Esophagus muscularis mucosa (tissue), 4 donors: ENCODE measurements around the gene OR1K1. TPM values are rescaled to one million over a fixed set of nuclear protein-coding genes. Genes with fewer than 3 reads are reported as not detected.
"Not testable (repeated sequence)": the region's sequence is repeated elsewhere in the genome, so short reads cannot be mapped to it uniquely, and the experiment has no call there.

Experiments
- DNase-seq: peaks from one replicate; pipeline ENCODE4 v3.0.0-alpha.2; 2017; ENCODE audit errors: extremely low spot score
- H3K27ac ChIP-seq, 4 donors: fragments of 200-600 bp; sonication (generic); replicated peaks in 1 of 4; 1 replicate in 3 of 4; 2 replicates in 1 of 4; pipeline ENCODE4 v1.5.1; 2016 to 2019; ENCODE audit warnings: mild to moderate bottlenecking in 1 of 4
- H3K27me3 ChIP-seq, 4 donors: fragments of 200-600 bp; sonication (generic); one replicate each; pipeline versions ENCODE4 v1.5.1 to v1.6.0; 2016 to 2019
- H3K36me3 ChIP-seq, 4 donors: fragments of 200-600 bp; sonication (generic); one replicate each; pipeline ENCODE4 v1.5.1; 2016 to 2019
- H3K4me1 ChIP-seq, 4 donors: fragments of 200-600 bp; sonication (generic); one replicate each; pipeline ENCODE4 v1.5.1; 2016 to 2019
- H3K4me3 ChIP-seq, 4 donors: fragments of 200-600 bp; sonication (generic); 1 replicate in 2 of 4; 2 replicates in 2 of 4; pipeline ENCODE4 v1.5.1; 2016 to 2019; ENCODE audit warnings: mild to moderate bottlenecking in 4 of 4, moderate library complexity in 1 of 4
- H3K9me3 ChIP-seq, 4 donors: fragments of 200-600 bp; sonication (generic); 1 replicate in 3 of 4; 2 replicates in 1 of 4; pipeline ENCODE4 v1.5.1; 2016 to 2019
- CTCF ChIP-seq, 3 experiments: fragments of 200-600 bp in 2 of 3; fragments of 450-650 bp in 1 of 3; sonication (generic) in 2 of 3; IDR thresholded peaks; one replicate each; pipeline ENCODE4 v1.5.1; 2017 to 2019; ENCODE audit warnings: antibody characterized with exemption in 3 of 3, mild to moderate bottlenecking in 2 of 3, moderate library complexity in 1 of 3
- EP300 ChIP-seq: sonication (generic); formaldehyde crosslinking; IDR thresholded peaks from one replicate; pipeline ENCODE4 v1.6.1; 2017; ENCODE audit warnings: antibody characterized with exemption
- POLR2A ChIP-seq: fragments of 450-650 bp; IDR thresholded peaks from one replicate; pipeline ENCODE4 v1.6.1; 2017; ENCODE audit warnings: antibody characterized with exemption, moderate library complexity, mild to moderate bottlenecking, low read depth
- POLR2AphosphoS5 ChIP-seq, 2 donors: sonication (generic); formaldehyde crosslinking; IDR thresholded peaks; one replicate each; pipeline ENCODE4 v1.6.1; 2017; ENCODE audit warnings: antibody characterized with exemption in 2 of 2
- WGBS: methylation state at CpG from one replicate; pipeline ENCODE4 v1.1.5; 2018; 5-methylcytosine and 5-hydroxymethylcytosine counted together
- intact Hi-C: fragments of 100-400 bp; cut with DNase I; formaldehyde crosslinking; loops from one replicate; pipeline ENCODE4 v1.15.1; 2023
- total RNA-seq, 4 donors: library from RNA; depleted of rRNA; stranded (reverse); fragments of >200 nt; gene quantifications; one replicate each; pipeline versions ENCODE4 v1.1.0 to v1.2.1, GENCODE V29; 2016

The OR1K1 gene
- total RNA-seq, 4 donors from 2014 or later = not detected

- intact Hi-C loops = no loop called here
- no peak overlapping the region for H3K27ac ChIP-seq
- DNase-seq = no peak
- 85% methylated on average over 6 of the region's 6 CpGs for WGBS
- H3K4me3 ChIP-seq = no peak overlapping the region
- no peak for TF ChIP-seq CTCF (IDR thresholded peaks at IDR 0.05)
- no peaks in the 10 kb centered on the region for H3K27me3 ChIP-seq
- no peaks in the 10 kb centered on the region for H3K9me3 ChIP-seq
- H3K4me1 ChIP-seq = no peaks in the 10 kb centered on the region
- no peaks in the 10 kb centered on the region for H3K36me3 ChIP-seq
Observed at GRCh38 chr9:122797316-122798063, 2.4 kb upstream of the OR1K1 start.

GRCh38 chr9:122806661-122807060 lies 6.7 kb downstream of the OR1K1 start:
- no peak for DNase-seq
- Histone ChIP-seq H3K9me3 (no peaks in the 10 kb centered on the region), H3K27me3 (no peaks in the 10 kb centered on the region), H3K4me1 (peaks cover 0 to 10% (median 6%) of the 10 kb centered on the region in 4 donors), H3K27ac (no peak overlapping the region), H3K36me3 (peaks cover 0 to 4% (median 0%) of the 10 kb centered on the region in 4 donors), H3K4me3 (no peak overlapping the region)
- 91% methylated on average over 4 of the region's 4 CpGs for WGBS
- intact Hi-C loops = no loop called here
- TF ChIP-seq EP300 = no peak
- TF ChIP-seq CTCF (IDR thresholded peaks at IDR 0.05) = no peak
- no peak for TF ChIP-seq POLR2A
- no peak for TF ChIP-seq POLR2AphosphoS5 (IDR thresholded peaks at IDR 0.05)

- Histone ChIP-seq H3K27ac (no peak overlapping the region), H3K36me3 (peaks cover 0 to 4% (median 0%) of the 10 kb centered on the region in 4 donors), H3K27me3 (no peaks in the 10 kb centered on the region), H3K4me3 (no peak overlapping the region), H3K9me3 (no peaks in the 10 kb centered on the region), H3K4me1 (peaks cover 0 to 10% (median 6%) of the 10 kb centered on the region in 4 donors)
- intact Hi-C loops = no loop called here
- WGBS = 50% methylated on average over 1 of the region's 1 CpG
- TF ChIP-seq CTCF (IDR thresholded peaks at IDR 0.05) (no peak), POLR2A (no peak), POLR2AphosphoS5 (IDR thresholded peaks at IDR 0.05) (no peak), EP300 (no peak)
- DNase-seq = no peak
Observed at GRCh38 chr9:122807271-122807900, 7.5 kb downstream of the OR1K1 start.

- Histone ChIP-seq H3K4me3 (no peak overlapping the region), H3K36me3 (peaks cover 0 to 4% (median 0%) of the 10 kb centered on the region in 4 donors), H3K4me1 (peaks cover 0 to 10% (median 6%) of the 10 kb centered on the region in 4 donors), H3K27me3 (no peaks in the 10 kb centered on the region), H3K27ac (no peak overlapping the region), H3K9me3 (no peaks in the 10 kb centered on the region)
- intact Hi-C loops = no loop called here
- no peak for TF ChIP-seq POLR2AphosphoS5 (IDR thresholded peaks at IDR 0.05)
- no peak for TF ChIP-seq EP300
- no peak for TF ChIP-seq POLR2A
- TF ChIP-seq CTCF (IDR thresholded peaks at IDR 0.05) = no peak
- 89% methylated on average over 3 of the region's 3 CpGs for WGBS
- no peak for DNase-seq
Observed at GRCh38 chr9:122808141-122808540, 8.2 kb downstream of the OR1K1 start.

GRCh38 chr9:122809261-122809660 lies 9.3 kb downstream of the OR1K1 start:
- WGBS = 87% methylated on average over 7 of the region's 7 CpGs
- intact Hi-C loops, H3K27ac ChIP-seq, H3K27me3 ChIP-seq, H3K4me1 ChIP-seq, H3K4me3 ChIP-seq, H3K36me3 ChIP-seq, DNase-seq, H3K9me3 ChIP-seq: not testable (repeated sequence)
